Measurements from ENCODE around the gene SLAMF8. TPM values are rescaled to one million over a fixed set of nuclear protein-coding genes. Genes with fewer than 3 reads are reported as not detected.
A peak's percentile ranks its signal among the peaks of the same experiment; 100 is the strongest.

Gene SLAMF8
- 7.3 TPM for total RNA-seq

DNA sequence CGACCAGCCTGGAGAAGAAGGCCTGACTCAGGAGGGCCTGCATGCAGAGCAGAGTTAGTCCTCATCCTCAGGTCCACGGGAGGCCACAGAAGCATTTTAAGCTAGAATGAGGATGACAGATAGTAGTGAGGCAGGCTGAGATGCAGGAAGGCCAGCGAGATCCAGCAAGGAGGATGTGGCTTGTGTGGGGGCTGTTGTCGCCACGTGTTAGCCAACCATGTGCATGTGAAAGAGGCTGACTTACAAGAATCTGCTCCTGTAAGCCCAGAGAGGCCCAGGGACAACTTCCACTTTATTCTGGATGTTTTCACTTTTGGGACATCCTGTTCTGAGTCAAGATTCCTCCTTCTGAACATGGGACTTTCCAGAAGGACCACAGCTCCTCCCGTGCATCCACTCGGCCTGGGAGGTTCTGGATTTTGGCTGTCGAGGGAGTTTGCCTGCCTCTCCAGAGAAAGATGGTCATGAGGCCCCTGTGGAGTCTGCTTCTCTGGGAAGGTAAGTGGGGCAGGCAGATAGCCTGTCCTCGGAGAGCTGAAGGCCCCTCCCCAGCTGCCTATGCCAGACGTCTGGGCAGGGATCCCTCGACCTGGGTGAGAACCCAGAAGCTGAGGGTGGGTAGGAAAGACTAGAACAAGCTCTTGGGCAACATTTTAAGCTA lies at the start of gene SLAMF8:
SLAMF8 (plus strand) TSS at position 433 of the 661 bp plus-strand sequence; CDS start at position 459, 26 bp downstream.
- peak; percentile 51 for DNase-seq (ENCODE audit: low spot score)

DNA sequence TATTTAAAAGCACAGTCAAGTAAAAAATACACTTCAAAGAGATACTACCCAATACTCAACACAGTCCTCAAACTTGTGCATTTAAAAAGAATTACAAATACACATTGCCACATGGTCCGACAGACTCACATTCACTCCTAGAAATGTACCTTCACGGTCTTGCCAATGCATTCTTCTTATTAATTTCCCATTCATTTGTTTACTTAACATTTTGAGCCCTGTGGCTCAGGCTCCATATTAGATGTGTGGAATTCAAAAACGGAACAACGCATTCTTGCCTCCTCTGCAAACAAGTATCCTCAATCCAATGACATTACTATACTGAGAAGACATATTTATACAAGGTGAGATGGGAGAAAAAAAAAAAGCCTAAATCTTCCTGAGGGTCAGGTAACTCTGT lies 48.4 kb upstream of the SLAMF8 start:
- no peak for DNase-seq (ENCODE audit: low spot score)

DNA sequence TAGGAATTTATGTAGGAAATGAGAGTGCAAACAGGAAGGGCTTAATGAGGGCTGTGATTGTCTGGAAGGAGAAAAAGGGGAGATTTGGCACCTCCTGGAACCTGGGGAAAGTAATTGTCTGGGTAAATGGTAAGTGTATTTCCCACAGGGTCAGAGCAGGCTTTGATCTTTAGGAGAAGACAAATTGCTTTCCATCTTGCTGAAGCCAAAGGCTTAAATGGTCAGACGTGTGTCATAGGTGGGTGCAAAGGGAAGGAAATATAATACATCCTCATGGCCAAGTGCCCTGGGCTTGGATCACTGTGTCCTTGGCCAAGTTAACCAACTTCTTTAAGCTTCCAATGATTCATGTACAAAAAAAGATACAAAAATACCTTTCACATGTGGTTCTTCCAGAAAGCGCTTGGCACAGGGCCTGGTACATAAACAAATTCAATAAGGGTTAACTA lies 47.2 kb upstream of the SLAMF8 start:
- DNase-seq (ENCODE audit: low spot score): no peak

DNA sequence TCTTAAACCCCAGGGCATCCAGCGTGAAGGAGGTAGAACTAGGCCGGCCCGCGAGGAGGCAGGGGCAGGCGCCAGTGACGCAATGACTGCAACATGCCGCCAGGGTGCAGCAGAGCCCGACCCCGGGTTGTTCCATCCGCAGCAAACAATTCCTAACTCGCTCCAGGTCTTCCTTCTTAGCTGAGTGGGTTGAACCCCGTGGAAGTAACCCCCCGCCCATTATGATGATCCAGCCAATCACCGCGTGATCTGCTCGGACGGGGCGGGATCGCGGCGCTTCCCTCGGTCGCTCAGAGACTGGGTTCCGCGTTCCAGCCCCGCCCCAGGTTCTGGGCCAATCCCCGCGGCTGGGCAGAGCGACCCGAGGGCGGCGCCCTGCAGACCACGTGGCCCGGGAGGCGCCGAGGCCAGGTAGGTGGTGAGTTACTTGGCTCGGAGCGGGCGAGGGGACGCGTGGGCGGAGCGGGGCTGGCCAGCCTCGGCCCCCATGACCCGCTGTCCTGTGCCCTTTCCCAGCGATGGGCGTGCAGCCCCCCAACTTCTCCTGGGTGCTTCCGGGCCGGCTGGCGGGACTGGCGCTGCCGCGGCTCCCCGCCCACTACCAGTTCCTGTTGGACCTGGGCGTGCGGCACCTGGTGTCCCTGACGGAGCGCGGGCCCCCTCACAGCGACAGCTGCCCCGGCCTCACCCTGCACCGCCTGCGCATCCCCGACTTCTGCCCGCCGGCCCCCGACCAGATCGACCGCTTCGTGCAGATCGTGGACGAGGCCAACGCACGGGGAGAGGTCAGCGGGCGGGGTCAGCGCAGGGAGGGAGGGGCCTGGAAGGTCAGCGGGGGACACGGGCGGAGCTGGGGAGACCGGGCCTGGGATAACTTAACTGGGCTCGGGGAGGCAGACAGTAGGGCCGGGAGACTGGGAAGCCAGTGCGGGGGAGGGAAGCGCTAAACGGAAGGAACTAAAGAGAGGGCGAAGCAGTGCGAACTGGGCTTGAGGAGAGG lies 45.8 kb upstream of the SLAMF8 start, which contains the start of gene DUSP23:
DUSP23 (plus strand) TSS at position 380 of the 1,000 bp plus-strand sequence; CDS start at position 519, 139 bp downstream.
- DNase-seq (ENCODE audit: low spot score): peak; percentile 98

GRCh38 chr1:159781992-159782391 lies 44.7 kb upstream of the SLAMF8 start:
- no peak for DNase-seq (ENCODE audit: low spot score)

- no peak for DNase-seq (ENCODE audit: low spot score)
Observed at GRCh38 chr1:159783724-159784123, 42.9 kb upstream of the SLAMF8 start.

GRCh38 chr1:159786465-159786864 lies 40.2 kb upstream of the SLAMF8 start:
- no peak for DNase-seq (ENCODE audit: low spot score)

- DNase-seq (ENCODE audit: low spot score): no peak
Observed at GRCh38 chr1:159786966-159787365, 39.7 kb upstream of the SLAMF8 start.

- DNase-seq (ENCODE audit: low spot score): no peak
Observed at GRCh38 chr1:159790237-159790917, 36.3 kb upstream of the SLAMF8 start.

DNA sequence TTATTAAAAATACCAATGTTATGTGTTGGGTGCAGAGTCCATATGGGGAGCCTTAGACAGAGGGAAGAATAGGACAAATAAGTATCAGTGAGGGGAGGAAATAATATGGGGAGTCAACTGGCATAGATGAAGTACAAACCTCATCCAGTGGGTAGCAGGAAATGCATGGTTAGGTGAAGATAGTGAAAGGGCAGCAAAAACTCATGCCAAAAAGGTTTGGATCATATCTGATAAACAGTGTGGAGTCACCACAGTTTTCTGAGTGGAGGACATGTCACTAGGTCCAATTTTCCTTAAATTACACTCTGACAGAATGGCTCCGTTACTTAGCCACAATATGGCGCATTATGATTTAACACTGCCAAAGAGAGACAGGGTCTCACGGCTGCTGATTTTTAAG lies 35.6 kb upstream of the SLAMF8 start:
- DNase-seq (ENCODE audit: low spot score): no peak

- no peak for DNase-seq (ENCODE audit: low spot score)
Observed at GRCh38 chr1:159791461-159791860, 35.2 kb upstream of the SLAMF8 start.

DNA sequence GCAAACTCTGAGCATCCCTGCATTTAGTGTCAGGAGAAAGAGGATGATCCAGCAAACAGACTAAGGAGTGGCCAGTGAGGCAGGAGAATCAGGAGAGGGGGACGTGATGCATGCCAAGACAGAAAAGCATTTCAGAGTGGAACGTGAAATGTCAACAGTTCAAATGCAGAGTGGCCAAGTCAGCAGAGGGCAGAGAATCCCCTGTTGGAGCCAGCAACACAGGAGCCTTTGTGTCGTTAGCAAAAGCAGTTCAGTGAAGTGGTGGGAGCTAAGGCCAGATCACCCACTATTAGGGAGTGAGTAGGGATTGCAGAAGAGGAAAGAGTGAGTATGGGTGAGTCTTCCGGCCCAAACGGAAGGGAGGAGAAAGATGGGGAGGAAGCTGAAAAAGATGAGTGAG lies 31.1 kb upstream of the SLAMF8 start:
- no peak for DNase-seq (ENCODE audit: low spot score)

DNA sequence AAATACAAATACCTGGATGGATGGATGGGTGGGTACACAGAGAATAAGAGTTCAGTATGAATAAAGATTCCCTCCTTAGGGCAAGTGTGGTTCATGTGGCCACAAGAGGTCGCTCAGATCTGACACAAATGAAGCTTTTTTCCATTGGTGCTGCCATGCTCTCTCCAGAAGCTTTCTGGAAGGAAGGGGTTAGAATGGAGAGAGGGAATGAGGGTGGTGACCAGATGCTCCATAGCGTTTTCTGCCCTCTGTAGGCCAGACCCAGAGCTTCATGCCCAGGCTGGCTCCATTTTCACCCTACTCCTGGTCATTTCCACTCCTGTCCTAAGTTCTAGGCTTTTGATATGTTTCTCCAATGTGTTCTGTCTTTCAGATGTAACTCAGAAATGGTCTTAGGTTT lies 27.8 kb upstream of the SLAMF8 start:
- peak; percentile 67 for DNase-seq (ENCODE audit: low spot score)

DNA sequence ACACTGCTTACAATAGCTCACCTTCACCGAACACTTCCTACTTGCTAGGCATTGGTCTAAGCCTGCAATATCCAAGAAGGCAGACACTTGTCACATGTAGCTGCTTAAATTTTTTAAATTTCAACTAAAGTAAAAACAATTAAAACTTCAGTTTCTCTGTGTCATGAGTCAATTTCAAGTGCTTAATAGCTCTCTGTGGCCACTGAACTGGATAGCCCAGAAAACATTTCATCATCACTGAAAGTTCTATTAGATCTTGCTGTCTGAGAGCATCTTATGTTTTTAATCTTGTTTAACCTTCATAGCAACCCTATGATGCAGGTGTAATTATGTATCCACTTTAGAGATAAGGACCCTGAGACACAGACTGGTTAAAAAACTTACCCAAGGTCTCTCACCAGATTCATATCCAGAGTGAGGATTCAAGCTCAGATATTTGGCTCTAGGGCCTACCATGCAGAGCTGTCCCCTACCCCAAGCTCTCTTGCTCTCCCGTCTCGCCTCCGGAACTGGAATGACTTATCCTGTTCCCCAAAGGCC lies 27.2 kb upstream of the SLAMF8 start:
- DNase-seq (ENCODE audit: low spot score): no peak

DNA sequence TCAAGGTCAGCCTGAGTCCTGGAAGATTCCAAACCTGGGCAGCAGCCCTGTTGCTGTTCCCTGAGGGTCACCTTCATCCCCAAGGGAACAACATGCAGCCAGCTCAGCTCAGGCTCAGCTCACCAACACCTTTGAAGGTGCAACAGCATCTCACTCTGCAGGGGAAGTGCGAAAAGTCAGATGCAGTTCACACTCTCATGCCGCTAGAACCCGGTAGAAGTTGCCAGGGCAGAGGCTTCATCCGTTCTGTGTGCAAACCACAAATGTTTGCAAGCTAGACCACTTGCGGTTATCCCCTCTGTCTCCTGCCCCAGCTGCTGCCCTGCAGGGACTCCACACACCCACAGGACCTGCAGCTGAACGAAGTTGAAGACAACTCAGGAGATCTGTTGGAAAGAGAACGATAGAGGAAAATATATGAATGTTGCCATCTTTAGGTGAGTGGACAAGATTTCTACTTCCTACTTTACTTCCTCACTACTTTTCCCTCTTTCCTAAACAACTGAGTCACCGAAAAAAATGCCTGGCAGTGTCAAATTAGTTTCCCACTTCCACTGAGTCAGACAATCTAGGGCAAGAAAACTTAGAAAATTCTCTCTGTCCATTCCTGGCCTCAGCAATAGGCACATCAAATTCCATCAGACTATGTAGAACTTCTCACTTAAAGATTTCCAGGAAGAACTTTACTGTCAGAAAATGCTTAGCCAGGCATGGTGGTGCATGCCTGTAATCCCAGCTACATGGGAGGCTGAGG lies 26.3 kb upstream of the SLAMF8 start:
- DNase-seq (ENCODE audit: low spot score): no peak

DNA sequence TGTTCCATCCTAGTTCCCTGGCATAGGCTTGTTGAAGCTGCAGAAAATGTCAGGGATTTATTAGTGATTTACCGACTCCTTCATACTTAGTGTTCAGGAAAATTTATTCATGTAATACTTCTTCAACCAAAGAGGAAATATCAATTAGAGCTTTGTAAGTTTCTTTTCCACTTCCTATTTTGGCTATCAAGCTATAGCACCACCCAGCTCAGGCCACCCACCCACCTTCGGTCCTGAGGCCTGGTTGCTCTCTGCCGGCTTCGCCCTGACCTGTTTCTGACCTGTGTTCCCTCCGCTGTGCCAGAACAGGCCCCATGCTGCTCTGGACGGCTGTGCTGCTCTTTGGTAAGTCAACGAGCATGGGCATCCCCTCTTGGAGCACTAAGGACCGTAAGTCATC lies 24.6 kb upstream of the SLAMF8 start, which contains the start of gene FCRL6:
FCRL6 (plus strand) TSS at position 250 of the 400 bp plus-strand sequence; CDS start at position 315, 65 bp downstream.
- DNase-seq (ENCODE audit: low spot score): no peak

- DNase-seq (ENCODE audit: low spot score): no peak
Observed at GRCh38 chr1:159803956-159804689, 22.6 kb upstream of the SLAMF8 start.

DNA sequence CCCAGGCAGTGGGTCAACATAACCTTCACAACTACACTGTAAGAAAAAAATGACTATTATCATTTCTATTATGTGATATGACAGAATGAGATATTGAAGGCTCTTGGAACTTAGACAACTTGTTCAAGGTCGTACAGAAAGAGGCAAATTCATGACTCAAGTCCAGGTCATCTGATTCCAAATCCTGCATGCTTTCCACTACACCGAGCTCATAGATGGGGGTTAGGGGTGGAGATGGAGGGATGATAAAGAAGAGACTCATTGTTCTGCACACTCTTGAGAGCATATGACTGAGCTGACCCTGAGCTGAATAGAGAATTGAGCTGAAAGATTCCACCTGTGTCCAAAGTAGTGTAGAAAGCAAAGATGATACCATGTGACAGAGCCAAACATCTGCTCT lies 21.7 kb upstream of the SLAMF8 start:
- DNase-seq (ENCODE audit: low spot score): no peak

- no peak for DNase-seq (ENCODE audit: low spot score)
Observed at GRCh38 chr1:159815926-159816325, 10.7 kb upstream of the SLAMF8 start.
